ENCODE results near the gene PXDN.

- TF ChIP-seq POLR2A (IDR thresholded peaks at IDR 0.05; ENCODE audit: low read length): no peak
- no peak for TF ChIP-seq GATA1 (IDR thresholded peaks at IDR 0.05; ENCODE audit: low read depth, low read length)
Observed at GRCh38 chr2:1680222-1681016, 63.9 kb downstream of the PXDN start.
